Measurements from ENCODE around the gene NCBP3. TPM values are rescaled to one million over a fixed set of nuclear protein-coding genes. Genes with fewer than 3 reads are reported as not detected.

Gene NCBP3
- total and polyA plus RNA-seq, 5 experiments from 2014 or later, result 9.3 to 52.0 (median 15.5) TPM

- Mint-ChIP-seq H3K27ac (peak overlapping the region in 3 of 10 donors; percentile 47 to 73 (median 56)), H3K9me3 (no peaks in the 10 kb centered on the region), H3K4me1 (peaks cover 0 to 11% (median 0%) of the 10 kb centered on the region in 4 donors), H3K27me3 (no peaks in the 10 kb centered on the region), H3K36me3 (peaks cover 0 to 39% (median 7%) of the 10 kb centered on the region in 3 donors), H3K4me3 (no peak overlapping the region)
- POLR2A ChIA-PET, result no interaction called here
- DNase-seq (no peak), ATAC-seq (no peak)
These were observed 33.8 kb upstream of the NCBP3 start for GRCh38 chr17:3879591-3880417.

DNA sequence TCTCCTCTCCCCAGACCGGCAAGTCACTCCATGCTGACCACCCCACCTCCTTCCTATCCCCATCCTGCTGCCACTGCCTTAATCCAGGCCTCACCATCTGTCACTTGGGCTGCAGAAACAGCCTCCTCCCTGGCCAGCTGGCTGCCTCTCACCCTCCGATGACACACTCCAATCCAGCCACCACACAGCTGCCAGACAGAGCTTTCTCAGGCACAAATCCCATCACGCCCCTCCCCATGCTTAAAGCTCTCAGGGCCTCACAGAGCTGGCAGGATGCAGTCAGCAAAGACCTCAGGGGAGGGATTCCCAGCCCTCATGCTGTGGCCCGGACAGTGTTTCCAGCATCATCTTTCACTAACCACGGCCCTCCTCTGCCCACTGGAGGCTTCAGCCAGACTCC, 33.1 kb upstream of the NCBP3 start:
- Mint-ChIP-seq H3K27me3 (no peaks in the 10 kb centered on the region), H3K27ac (peak overlapping the region in 4 of 10 donors; percentile 31 to 63 (median 52)), H3K36me3 (peaks cover 0 to 38% (median 5%) of the 10 kb centered on the region in 3 donors), H3K4me3 (no peak overlapping the region), H3K9me3 (no peaks in the 10 kb centered on the region), H3K4me1 (peaks cover 0 to 11% (median 0%) of the 10 kb centered on the region in 4 donors)
- POLR2A ChIA-PET, result interaction anchor here (1.9 kb wide), 1 partner anchor 10 kb away, joined by 7 read pairs; no protein-coding TSS in a partner anchor
- DNase-seq, result no peak
- no peak for ATAC-seq

DNA sequence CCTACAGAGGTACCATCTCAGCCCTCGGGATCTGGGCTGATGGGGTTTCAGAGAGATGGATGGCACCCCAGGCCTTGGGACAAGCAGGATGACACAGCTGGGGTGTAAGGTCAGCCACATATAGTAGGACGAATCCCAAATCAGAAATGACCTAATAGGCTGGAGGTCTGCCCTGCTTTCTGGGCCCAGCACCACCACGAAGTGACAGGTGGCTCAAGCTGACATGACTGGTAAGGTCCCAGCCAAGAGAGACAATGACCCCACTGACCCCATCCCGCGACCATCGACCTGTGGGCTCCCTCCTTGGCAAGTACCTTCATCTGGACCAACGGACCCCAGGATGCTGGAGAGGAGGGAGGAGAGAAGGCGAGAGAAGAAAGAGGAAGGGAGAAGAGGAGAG, 31.2 kb upstream of the NCBP3 start:
- ATAC-seq (no peak), DNase-seq (no peak)
- Mint-ChIP-seq H3K36me3 (peaks cover 0 to 49% (median 5%) of the 10 kb centered on the region in 3 donors), H3K27me3 (no peaks in the 10 kb centered on the region), H3K4me1 (peaks cover 0 to 14% (median 0%) of the 10 kb centered on the region in 4 donors), H3K9me3 (no peaks in the 10 kb centered on the region), H3K4me3 (peak overlapping the region in 1 of 10 donors; percentile 29), H3K27ac (no peak overlapping the region)
- POLR2A ChIA-PET, result interaction anchor here (1.9 kb wide), 1 partner anchor 12 kb away, joined by 7 read pairs; no protein-coding TSS in a partner anchor

- no peak overlapping the region for H3K4me3 Mint-ChIP-seq
- no peaks in the 10 kb centered on the region for H3K9me3 Mint-ChIP-seq
- ATAC-seq (no peak), DNase-seq (no peak)
- peaks cover 5 to 11% (median 7%) of the 10 kb centered on the region in 4 donors for H3K4me1 Mint-ChIP-seq
- peaks cover 0 to 55% (median 5%) of the 10 kb centered on the region in 3 donors for H3K36me3 Mint-ChIP-seq
- H3K27ac Mint-ChIP-seq, result no peak overlapping the region
- POLR2A ChIA-PET, result no interaction called here
- H3K27me3 Mint-ChIP-seq, result no peaks in the 10 kb centered on the region
These were observed 29.3 kb upstream of the NCBP3 start for GRCh38 chr17:3875317-3875716.

GRCh38 chr17:3873862-3874261, 27.8 kb upstream of the NCBP3 start:
- ATAC-seq (no peak), DNase-seq (no peak)
- Mint-ChIP-seq H3K27ac (peak overlapping the region in 4 of 10 donors; percentile 16 to 46 (median 30)), H3K4me1 (peaks cover 5 to 8% (median 5%) of the 10 kb centered on the region in 4 donors), H3K27me3 (no peaks in the 10 kb centered on the region), H3K4me3 (no peak overlapping the region), H3K9me3 (no peaks in the 10 kb centered on the region), H3K36me3 (peaks cover 0 to 51% (median 5%) of the 10 kb centered on the region in 3 donors)
- POLR2A ChIA-PET, result no interaction called here

DNA sequence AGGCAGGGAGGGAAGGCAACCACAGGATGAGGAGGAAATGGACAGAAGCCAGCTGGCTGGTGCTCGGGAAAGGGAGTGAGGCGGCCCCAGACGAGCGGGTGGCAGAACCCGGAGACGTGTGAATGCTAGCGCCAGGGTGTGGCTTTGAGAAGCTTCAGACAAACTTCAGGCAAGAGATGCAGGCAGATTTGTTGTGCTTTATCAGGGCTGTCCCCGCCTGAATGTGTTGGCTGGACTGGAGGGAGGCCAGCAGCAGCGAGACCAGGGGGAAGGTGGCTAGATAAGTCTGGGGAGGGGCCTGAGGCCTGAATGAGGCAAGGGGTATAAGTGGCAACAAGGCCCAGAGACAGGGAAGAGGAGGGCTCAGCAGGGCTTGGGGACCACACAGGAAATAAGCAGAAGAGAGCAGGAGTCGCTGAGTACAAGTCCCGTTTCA, 24.8 kb upstream of the NCBP3 start:
- no peaks in the 10 kb centered on the region for H3K27me3 Mint-ChIP-seq
- POLR2A ChIA-PET, result no interaction called here
- peaks cover 5 to 8% (median 6%) of the 10 kb centered on the region in 4 donors for H3K4me1 Mint-ChIP-seq
- peak overlapping the region in 4 of 10 donors; percentile 48 to 76 (median 70) for H3K4me3 Mint-ChIP-seq
- H3K9me3 Mint-ChIP-seq, result no peaks in the 10 kb centered on the region
- H3K27ac Mint-ChIP-seq, result peak overlapping the region in 9 of 10 donors; percentile 27 to 98 (median 90)
- DNase-seq, result peak in 1 of 10 donors; percentile 32
- ATAC-seq, result no peak
- peaks cover 0 to 37% (median 3%) of the 10 kb centered on the region in 3 donors for H3K36me3 Mint-ChIP-seq

- Mint-ChIP-seq H3K27ac (peak overlapping the region in 1 of 10 donors; percentile 55), H3K27me3 (no peaks in the 10 kb centered on the region), H3K4me1 (peaks cover 5 to 8% (median 5%) of the 10 kb centered on the region in 4 donors), H3K9me3 (no peaks in the 10 kb centered on the region), H3K36me3 (peaks cover 0 to 11% (median 0%) of the 10 kb centered on the region in 3 donors), H3K4me3 (no peak overlapping the region)
- POLR2A ChIA-PET, result no interaction called here
- no peak for ATAC-seq
- DNase-seq, result no peak
These were observed 21.6 kb upstream of the NCBP3 start for GRCh38 chr17:3867606-3868005.

GRCh38 chr17:3867106-3867505, 21.1 kb upstream of the NCBP3 start:
- POLR2A ChIA-PET, result no interaction called here
- DNase-seq (peak in 1 of 10 donors; percentile 19), ATAC-seq (no peak)
- Mint-ChIP-seq H3K9me3 (no peaks in the 10 kb centered on the region), H3K4me3 (no peak overlapping the region), H3K27ac (peak overlapping the region in 3 of 10 donors; percentile 0 to 55 (median 43)), H3K27me3 (no peaks in the 10 kb centered on the region), H3K4me1 (peaks cover 5 to 8% (median 5%) of the 10 kb centered on the region in 4 donors), H3K36me3 (peaks cover 0 to 15% (median 0%) of the 10 kb centered on the region in 3 donors)

- Mint-ChIP-seq H3K27me3 (no peaks in the 10 kb centered on the region), H3K27ac (no peak overlapping the region)
These were observed 20.2 kb upstream of the NCBP3 start for GRCh38 chr17:3866276-3866675.

GRCh38 chr17:3865176-3865575, 19.1 kb upstream of the NCBP3 start:
- peak overlapping the region in 1 of 10 donors; percentile 31 for H3K27ac Mint-ChIP-seq
- DNase-seq (no peak), ATAC-seq (no peak)
- POLR2A ChIA-PET, result no interaction called here
- H3K27me3 Mint-ChIP-seq, result no peaks in the 10 kb centered on the region
- H3K4me3 Mint-ChIP-seq, result no peak overlapping the region
- peaks cover 0 to 5% (median 0%) of the 10 kb centered on the region in 4 donors for H3K4me1 Mint-ChIP-seq
- no peaks in the 10 kb centered on the region for H3K9me3 Mint-ChIP-seq
- peaks cover 0 to 10% (median 0%) of the 10 kb centered on the region in 3 donors for H3K36me3 Mint-ChIP-seq

More at GRCh38 chr17:3866276-3866675, 20.2 kb upstream of the NCBP3 start:
- H3K9me3 Mint-ChIP-seq, result no peaks in the 10 kb centered on the region
- no peak overlapping the region for H3K4me3 Mint-ChIP-seq
- POLR2A ChIA-PET, result no interaction called here
- H3K4me1 Mint-ChIP-seq, result peaks cover 5 to 8% (median 5%) of the 10 kb centered on the region in 4 donors
- DNase-seq (peak in 1 of 10 donors; percentile 34), ATAC-seq (no peak)
- peaks cover 0 to 12% (median 0%) of the 10 kb centered on the region in 3 donors for H3K36me3 Mint-ChIP-seq

DNA sequence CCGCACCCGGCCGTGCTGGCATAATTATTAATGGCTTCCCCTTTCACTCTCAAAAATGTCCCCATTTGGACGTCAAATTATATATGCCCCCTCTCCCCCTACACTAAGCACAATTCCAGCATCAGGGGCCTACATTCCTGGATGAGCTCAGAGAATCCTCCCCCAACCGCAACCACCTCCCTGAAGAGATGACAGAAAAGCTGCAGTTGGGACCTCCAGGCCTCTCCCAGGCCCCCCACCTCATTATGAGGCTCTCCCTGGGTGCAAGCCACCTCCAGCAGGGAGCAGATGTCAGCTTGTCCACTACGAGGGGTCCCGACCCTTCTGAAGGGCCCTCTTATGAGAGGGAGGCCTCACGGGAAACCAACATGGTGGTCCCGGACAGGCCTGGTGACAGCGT, 18.5 kb upstream of the NCBP3 start:
- Mint-ChIP-seq H3K4me3 (no peak overlapping the region), H3K27ac (no peak overlapping the region)
- POLR2A ChIA-PET, result no interaction called here

DNA sequence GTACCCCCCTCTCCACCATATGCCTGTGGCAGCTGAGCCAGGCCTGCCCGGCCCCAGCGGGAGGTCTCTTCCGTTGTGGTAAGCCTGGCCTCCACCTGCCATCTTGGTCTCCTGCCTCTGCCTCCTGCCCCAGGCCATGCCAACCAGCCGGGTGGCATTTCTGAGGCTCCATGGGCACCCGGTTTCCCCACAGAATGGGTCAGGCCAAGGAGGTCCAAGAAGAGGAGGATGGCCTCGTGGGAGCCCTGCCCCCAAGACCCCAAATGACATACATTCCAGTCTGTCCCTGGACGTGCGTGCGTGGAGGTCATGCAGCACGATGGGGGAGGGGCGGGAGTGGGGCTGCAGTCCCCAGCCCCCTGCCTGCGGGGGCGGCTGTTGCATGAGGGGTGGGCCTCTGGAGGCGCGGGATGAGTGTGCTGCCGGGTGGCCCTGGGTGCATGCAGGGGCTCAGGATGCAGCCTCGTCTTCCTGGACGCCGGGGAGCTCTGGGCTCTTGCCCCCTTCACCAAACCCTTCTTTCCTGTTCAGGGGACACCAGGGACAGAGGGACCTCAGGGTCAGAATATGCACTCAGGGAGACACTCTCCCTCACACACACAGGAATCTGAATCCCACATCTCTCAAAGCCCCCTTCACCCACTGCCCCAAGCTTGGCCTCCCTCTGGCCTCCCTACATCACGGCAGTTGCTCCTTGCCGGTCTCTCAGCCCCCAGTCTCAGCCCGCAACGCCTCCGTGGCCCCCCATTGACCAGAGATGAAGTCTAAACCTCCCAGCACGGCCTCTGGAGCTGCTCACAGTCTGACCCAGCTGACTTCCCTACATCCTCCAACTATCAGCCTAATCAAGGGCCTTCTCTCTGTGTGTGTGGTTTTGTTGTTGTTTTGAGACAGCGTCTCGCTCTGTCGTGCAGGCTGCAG, 16.0 kb upstream of the NCBP3 start:
- Mint-ChIP-seq H3K4me1 (peaks cover 0 to 2% (median 0%) of the 10 kb centered on the region in 4 donors), H3K36me3 (peaks cover 0 to 10% (median 0%) of the 10 kb centered on the region in 3 donors), H3K4me3 (no peak overlapping the region), H3K27ac (peak overlapping the region in 2 of 10 donors; percentile 28 to 43), H3K9me3 (no peaks in the 10 kb centered on the region), H3K27me3 (no peaks in the 10 kb centered on the region)
- DNase-seq (no peak), ATAC-seq (no peak)
- POLR2A ChIA-PET, result interaction anchor here (0.9 kb wide), 1 partner anchor 24 kb away, joined by 3 read pairs; no protein-coding TSS in a partner anchor

More for the DNA sequence above, 18.5 kb upstream of the NCBP3 start:
- ATAC-seq (no peak), DNase-seq (no peak)
- Mint-ChIP-seq H3K36me3 (peaks cover 0 to 10% (median 0%) of the 10 kb centered on the region in 3 donors), H3K4me1 (peaks cover 0 to 5% (median 0%) of the 10 kb centered on the region in 4 donors), H3K9me3 (no peaks in the 10 kb centered on the region), H3K27me3 (no peaks in the 10 kb centered on the region)

Data from naive thymus-derived CD8-positive, alpha-beta T cell (primary cell).